ENCODE data around the gene EHBP1. TPM values are rescaled to one million over a fixed set of nuclear protein-coding genes. Genes with fewer than 3 reads are reported as not detected.

EHBP1 gene
- total RNA-seq, 4 donors from 2014 or later = 195 to 367 (median 212) TPM

DNA sequence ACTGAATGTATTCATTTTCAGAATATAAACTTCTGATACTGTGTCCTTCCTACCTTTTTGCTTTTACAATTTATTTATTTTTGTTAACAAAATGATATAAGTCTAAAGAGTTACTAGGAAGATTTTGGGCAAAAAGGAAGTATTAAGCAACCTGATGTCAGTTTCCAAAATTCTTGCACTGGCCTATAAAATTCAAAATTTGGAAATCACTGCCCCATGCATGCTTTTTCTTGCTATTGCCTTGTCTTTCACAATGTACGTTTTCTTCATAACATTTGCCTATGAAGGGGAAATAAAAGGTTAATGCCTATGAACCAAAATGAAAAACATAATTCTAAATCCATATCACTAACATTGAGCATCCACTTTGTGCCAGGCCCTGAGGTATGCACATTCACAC is 40.1 kb upstream of the EHBP1 start:
- Histone ChIP-seq H3K27ac (peak overlapping the region in 2 of 4 donors; percentile 63 to 78), H3K36me3 (no peaks in the 10 kb centered on the region), H3K4me3 (no peak overlapping the region), H3K27me3 (no peaks in the 10 kb centered on the region), H3K4me1 (peaks cover 0 to 59% (median 31%) of the 10 kb centered on the region in 4 donors), H3K9me3 (no peaks in the 10 kb centered on the region)
- 60 to 61% methylated on average over 1 of the region's 1 CpG for WGBS, 2 donors
- TF ChIP-seq, protein P1, sequence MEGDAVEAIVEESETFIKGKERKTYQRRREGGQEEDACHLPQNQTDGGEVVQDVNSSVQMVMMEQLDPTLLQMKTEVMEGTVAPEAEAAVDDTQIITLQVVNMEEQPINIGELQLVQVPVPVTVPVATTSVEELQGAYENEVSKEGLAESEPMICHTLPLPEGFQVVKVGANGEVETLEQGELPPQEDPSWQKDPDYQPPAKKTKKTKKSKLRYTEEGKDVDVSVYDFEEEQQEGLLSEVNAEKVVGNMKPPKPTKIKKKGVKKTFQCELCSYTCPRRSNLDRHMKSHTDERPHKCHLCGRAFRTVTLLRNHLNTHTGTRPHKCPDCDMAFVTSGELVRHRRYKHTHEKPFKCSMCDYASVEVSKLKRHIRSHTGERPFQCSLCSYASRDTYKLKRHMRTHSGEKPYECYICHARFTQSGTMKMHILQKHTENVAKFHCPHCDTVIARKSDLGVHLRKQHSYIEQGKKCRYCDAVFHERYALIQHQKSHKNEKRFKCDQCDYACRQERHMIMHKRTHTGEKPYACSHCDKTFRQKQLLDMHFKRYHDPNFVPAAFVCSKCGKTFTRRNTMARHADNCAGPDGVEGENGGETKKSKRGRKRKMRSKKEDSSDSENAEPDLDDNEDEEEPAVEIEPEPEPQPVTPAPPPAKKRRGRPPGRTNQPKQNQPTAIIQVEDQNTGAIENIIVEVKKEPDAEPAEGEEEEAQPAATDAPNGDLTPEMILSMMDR (IDR thresholded peaks at IDR 0.05) = no peak
- TF ChIP-seq EP300 (IDR thresholded peaks at IDR 0.05) = no peak
- DNase-seq (ENCODE audit: low spot score in 2 of 2) = no peak

DNA sequence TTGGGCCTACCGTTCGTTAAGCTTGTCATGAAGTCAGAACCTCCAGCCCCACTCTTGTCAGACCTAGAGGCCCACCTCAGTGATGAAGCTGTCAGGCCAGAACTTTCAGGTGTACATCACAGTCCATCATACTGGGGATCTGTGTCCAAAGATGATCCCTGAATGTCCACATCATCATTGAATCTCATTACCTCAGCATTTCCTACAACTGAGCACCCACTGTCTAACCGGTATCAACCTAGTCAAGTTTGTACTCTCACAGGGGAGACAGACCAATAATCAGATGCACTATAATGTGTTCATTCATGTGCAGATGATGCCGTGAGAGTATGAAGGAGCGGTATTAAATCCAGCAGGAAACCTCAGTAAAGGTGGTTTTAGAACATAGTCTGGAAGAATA is 36.3 kb upstream of the EHBP1 start:
- no peak overlapping the region for H3K27ac ChIP-seq
- DNase-seq (ENCODE audit: low spot score in 2 of 2) = no peak
- no peak overlapping the region for H3K4me3 ChIP-seq
- no peaks in the 10 kb centered on the region for H3K27me3 ChIP-seq
- H3K36me3 ChIP-seq = no peaks in the 10 kb centered on the region
- no peaks in the 10 kb centered on the region for H3K9me3 ChIP-seq
- WGBS, 2 donors = 78 to 90% methylated on average over 5 of the region's 5 CpGs
- H3K4me1 ChIP-seq = peaks cover 0 to 52% (median 9%) of the 10 kb centered on the region in 4 donors
- no peak for TF ChIP-seq POLR2A (IDR thresholded peaks at IDR 0.05)
- TF ChIP-seq EP300 (IDR thresholded peaks at IDR 0.05) = no peak
- TF ChIP-seq, protein P1 (IDR thresholded peaks at IDR 0.05) = no peak

DNA sequence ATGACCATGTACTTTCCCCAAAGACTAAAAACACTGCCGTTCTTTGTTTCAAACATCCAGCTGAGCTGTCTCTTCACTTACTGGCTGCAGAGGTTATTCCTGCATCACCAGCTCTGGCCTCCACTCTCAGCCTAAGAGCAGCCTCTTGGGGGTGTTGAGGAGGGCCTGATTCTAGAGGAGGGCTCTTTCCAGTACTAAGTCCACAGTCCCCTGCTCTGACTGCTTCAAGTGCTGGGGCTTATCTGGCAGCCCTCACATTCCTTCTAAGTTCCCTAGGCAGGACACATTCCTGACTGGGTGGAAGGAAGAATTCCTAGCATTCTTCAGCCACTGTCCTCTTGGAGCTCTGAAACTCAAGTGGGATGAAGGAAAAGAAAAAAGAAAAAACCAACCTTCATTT is 32.9 kb upstream of the EHBP1 start:
- 8 to 28% methylated on average over 1 of the region's 1 CpG for WGBS, 2 donors
- no peak for DNase-seq (ENCODE audit: low spot score in 2 of 2)
- peaks cover 0 to 41% (median 2%) of the 10 kb centered on the region in 4 donors for H3K4me1 ChIP-seq
- no peaks in the 10 kb centered on the region for H3K9me3 ChIP-seq
- no peak overlapping the region for H3K4me3 ChIP-seq
- no peaks in the 10 kb centered on the region for H3K36me3 ChIP-seq
- H3K27me3 ChIP-seq = no peaks in the 10 kb centered on the region
- TF ChIP-seq, protein P1 (IDR thresholded peaks at IDR 0.05) = no peak
- TF ChIP-seq POLR2A (IDR thresholded peaks at IDR 0.05) (no peak), EP300 (IDR thresholded peaks at IDR 0.05) (no peak)
- peak overlapping the region in 3 of 4 donors; percentile 16 to 76 (median 72) for H3K27ac ChIP-seq

DNA sequence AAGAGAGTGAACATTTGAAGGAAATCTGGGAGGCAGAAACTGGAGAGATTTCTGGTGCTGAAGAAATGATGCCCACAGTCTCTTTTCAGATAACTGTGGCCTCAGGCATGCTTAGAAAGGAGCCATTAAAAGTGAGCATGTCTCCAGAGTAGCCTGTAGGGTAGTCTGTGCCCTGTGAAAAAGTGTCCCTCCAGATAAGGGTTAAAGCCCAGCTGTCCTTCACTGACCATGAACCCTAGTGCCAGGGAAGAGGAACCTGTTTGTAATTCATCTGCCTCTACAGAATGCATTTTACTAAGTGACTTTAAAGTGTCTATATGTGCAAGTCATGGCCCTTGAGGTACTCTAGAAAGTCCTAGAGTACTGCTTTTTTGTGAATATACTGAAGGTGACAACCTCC is 30.5 kb upstream of the EHBP1 start:
- H3K4me3 ChIP-seq = no peak overlapping the region
- DNase-seq (ENCODE audit: low spot score in 2 of 2) = no peak
- no peaks in the 10 kb centered on the region for H3K9me3 ChIP-seq
- H3K4me1 ChIP-seq = peaks cover 0 to 41% (median 2%) of the 10 kb centered on the region in 4 donors
- no peak for TF ChIP-seq POLR2A (IDR thresholded peaks at IDR 0.05)
- TF ChIP-seq, protein P1 (IDR thresholded peaks at IDR 0.05) = no peak
- no peak for TF ChIP-seq EP300 (IDR thresholded peaks at IDR 0.05)
- no peaks in the 10 kb centered on the region for H3K36me3 ChIP-seq
- peak overlapping the region in 2 of 4 donors; percentile 12 to 26 for H3K27ac ChIP-seq
- no peaks in the 10 kb centered on the region for H3K27me3 ChIP-seq

DNA sequence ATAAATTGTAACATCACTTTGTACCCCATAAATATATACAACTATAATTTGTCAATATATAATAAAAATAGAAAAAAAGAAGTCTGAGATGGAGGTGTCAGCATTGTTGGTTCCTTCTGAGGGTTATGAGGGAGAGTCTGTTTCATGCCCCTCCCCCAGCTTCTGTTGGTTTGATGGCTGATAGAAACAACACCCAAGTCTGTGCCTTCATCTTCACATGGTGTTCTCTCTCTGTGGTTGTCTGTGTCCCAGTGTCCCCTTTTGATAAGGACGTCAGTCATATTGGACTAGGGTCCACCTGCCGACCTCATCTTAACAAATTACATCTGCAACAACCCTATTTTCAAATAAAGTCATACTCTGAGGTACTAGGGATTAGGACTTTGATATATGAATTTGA is 20.3 kb upstream of the EHBP1 start:
- no peaks in the 10 kb centered on the region for H3K9me3 ChIP-seq
- H3K4me1 ChIP-seq = peaks cover 0 to 7% (median 0%) of the 10 kb centered on the region in 4 donors
- no peaks in the 10 kb centered on the region for H3K27me3 ChIP-seq
- no peak for TF ChIP-seq EP300 (IDR thresholded peaks at IDR 0.05)
- TF ChIP-seq POLR2A (IDR thresholded peaks at IDR 0.05) = no peak
- TF ChIP-seq, protein P1 (IDR thresholded peaks at IDR 0.05) = no peak
- no peak overlapping the region for H3K27ac ChIP-seq
- 87 to 97% methylated on average over 2 of the region's 2 CpGs for WGBS, 2 donors
- H3K4me3 ChIP-seq = no peak overlapping the region
- H3K36me3 ChIP-seq = no peaks in the 10 kb centered on the region
- no peak for DNase-seq (ENCODE audit: low spot score in 2 of 2)
